Caco-2 (cell line): ENCODE measurements around the gene GABARAPL1. TPM values are rescaled to one million over a fixed set of nuclear protein-coding genes. Genes with fewer than 3 reads are reported as not detected.

Source experiments
- BruUV-seq: library from RNA; stranded (reverse); fragments of 400-500 nt; replicated peaks from 2 replicates; lab custom pipeline; 2021; lab: Mats Ljungman, UMichigan
- CTCF ChIA-PET: fragments of 300-600 bp; sonication (Branson Sonifier 250); formaldehyde crosslinking; loops from one replicate; lab custom pipeline; 2022; ENCODE audit warnings: antibody characterized with exemption; lab: Charles Lee
- POLR2A ChIA-PET: fragments of 300-600 bp; sonication (Branson Sonifier 250); formaldehyde crosslinking; loops from one replicate; lab custom pipeline; 2022; ENCODE audit warnings: antibody characterized with exemption; lab: Charles Lee
- DNase-seq, 2 experiments: peaks; one replicate each; pipeline versions ENCODE4 v3.0.0 to v3.0.0-alpha.2; 2020 to 2022
- H3K27me3 ChIP-seq: replicated peaks from 2 replicates; pipeline ENCODE4 v1.6.0; 2011; ENCODE audit warnings: low read length; ENCODE audit not compliant: control insufficient read depth, insufficient read depth
- H3K36me3 ChIP-seq: 2 replicates; pipeline ENCODE4 v1.5.1; 2011; ENCODE audit warnings: low read length; ENCODE audit not compliant: control insufficient read depth, insufficient read depth
- H3K4me1 ChIP-seq: fragments of 250-450 bp; sonication (Bioruptor Pico); 2 replicates; pipeline ENCODE4 v1.5.1; 2020; ENCODE audit warnings: mild to moderate bottlenecking
- H3K4me3 ChIP-seq: 2 replicates; pipeline ENCODE4 v1.5.1; 2011; ENCODE audit warnings: low read depth, mild to moderate bottlenecking, control low read depth, low read length
- H3K9me3 ChIP-seq: fragments of 250-450 bp; sonication (Bioruptor Pico); 2 replicates; pipeline ENCODE4 v1.5.1; 2020; ENCODE audit warnings: mild to moderate bottlenecking, moderate library complexity
- H3K27ac Mint-ChIP-seq: one replicate; pipeline ENCODE4 v1.8.0; 2022; ENCODE audit warnings: mixed read lengths; ENCODE audit not compliant: unreplicated experiment
- H3K27me3 Mint-ChIP-seq: one replicate; pipeline ENCODE4 v1.8.0; 2022; ENCODE audit warnings: mixed read lengths; ENCODE audit not compliant: insufficient read depth, unreplicated experiment
- H3K36me3 Mint-ChIP-seq: one replicate; pipeline ENCODE4 v1.8.0; 2022; ENCODE audit warnings: mild to moderate bottlenecking, mixed read lengths; ENCODE audit not compliant: insufficient read depth, unreplicated experiment
- H3K4me1 Mint-ChIP-seq: one replicate; pipeline ENCODE4 v1.8.0; 2022; ENCODE audit warnings: low read depth, mixed read lengths; ENCODE audit not compliant: unreplicated experiment
- H3K4me3 Mint-ChIP-seq: one replicate; pipeline ENCODE4 v1.8.0; 2022; ENCODE audit warnings: mild to moderate bottlenecking, moderate library complexity, mixed read lengths; ENCODE audit not compliant: unreplicated experiment
- H3K9me3 Mint-ChIP-seq: one replicate; pipeline ENCODE4 v1.8.0; 2022; ENCODE audit warnings: mixed read lengths; ENCODE audit not compliant: unreplicated experiment
- CTCF ChIP-seq, 2 experiments: fragments of 200-600 bp in 1 of 2; IDR thresholded peaks; 1 replicate in 1 of 2; 2 replicates in 1 of 2; pipeline versions ENCODE4 v1.5.1 to v1.8.0; 2011 to 2022; ENCODE audit warnings: antibody characterized with exemption in 1 of 2, control low read depth in 1 of 2, inconsistent platforms in 1 of 2, low read depth in 1 of 2, low read length in 1 of 2, mild to moderate bottlenecking in 1 of 2, moderate library complexity in 1 of 2; ENCODE audit not compliant: insufficient read depth in 1 of 2, severe bottlenecking in 1 of 2, unreplicated experiment in 1 of 2
- intact Hi-C: fragments of 100-400 bp; cut with micrococcal nuclease; formaldehyde crosslinking; loops from one replicate; pipeline ENCODE4 v1.10.0; 2022; ENCODE audit not compliant: unreplicated experiment
- total RNA-seq: library from RNA; stranded (reverse); gene quantifications from 2 replicates; pipeline ENCODE4 v1.2.3, GENCODE V29; 2022

GABARAPL1 gene
- total RNA-seq, 1 experiment from 2014 or later = 106 TPM

- intact Hi-C loops = no loop called here
- CTCF ChIA-PET = no interaction called here
Measured at GRCh38 chr12:10249690-10250455, 37.2 kb downstream of the GABARAPL1 start.

DNA sequence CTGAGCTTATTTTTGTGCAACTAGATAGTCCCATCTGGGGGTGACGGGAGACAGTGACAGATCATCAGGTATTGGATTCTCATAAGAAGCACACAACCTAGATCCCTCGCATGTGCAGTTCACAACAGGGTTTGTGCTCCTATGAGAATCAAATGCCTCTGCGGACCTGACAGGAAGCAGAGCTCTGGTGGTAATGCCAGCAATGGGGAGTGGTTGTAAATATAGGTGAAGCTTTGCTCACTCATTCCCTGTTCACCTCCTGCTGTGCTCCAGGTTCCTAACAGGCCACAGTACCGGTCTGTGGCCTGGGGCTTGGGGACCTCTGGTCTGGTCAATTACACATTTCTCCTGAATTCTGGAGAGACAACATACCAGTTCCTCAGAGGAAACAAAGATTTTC is 39.0 kb downstream of the GABARAPL1 start:
- H3K4me1 Mint-ChIP-seq = no peaks in the 10 kb centered on the region
- POLR2A ChIA-PET = no interaction called here
- CTCF ChIA-PET = no interaction called here

More at GRCh38 chr12:10249690-10250455, 37.2 kb downstream of the GABARAPL1 start:
- Mint-ChIP-seq H3K36me3 (no peaks in the 10 kb centered on the region), H3K4me1 (no peaks in the 10 kb centered on the region), H3K4me3 (no peak overlapping the region), H3K9me3 (no peaks in the 10 kb centered on the region), H3K27ac (no peak overlapping the region), H3K27me3 (peaks cover 3% of the 10 kb centered on the region)
- no TSS peak for BruUV-seq
- no peak for TF ChIP-seq CTCF (IDR thresholded peaks at IDR 0.05; ENCODE audit: insufficient read depth in 1 of 2, low read depth in 1 of 2, low read length in 1 of 2, severe bottlenecking in 1 of 2, unreplicated experiment in 1 of 2)
- Histone ChIP-seq H3K4me3 (no peak overlapping the region), H3K9me3 (no peaks in the 10 kb centered on the region), H3K27me3 (no peaks in the 10 kb centered on the region), H3K4me1 (no peaks in the 10 kb centered on the region), H3K36me3 (no peaks in the 10 kb centered on the region)
- POLR2A ChIA-PET = no interaction called here
- DNase-seq = no peak

GRCh38 chr12:10252201-10252600 is 39.5 kb downstream of the GABARAPL1 start:
- H3K36me3 ChIP-seq = no peaks in the 10 kb centered on the region
- H3K9me3 ChIP-seq = peaks cover 12% of the 10 kb centered on the region
- BruUV-seq = no TSS peak
- Mint-ChIP-seq H3K27me3 (peaks cover 3% of the 10 kb centered on the region), H3K36me3 (no peaks in the 10 kb centered on the region), H3K4me1 (no peaks in the 10 kb centered on the region), H3K4me3 (no peak overlapping the region), H3K9me3 (peaks cover 19% of the 10 kb centered on the region), H3K27ac (no peak overlapping the region)
- intact Hi-C loops = no loop called here
- no peak for DNase-seq
- H3K4me1 ChIP-seq = no peaks in the 10 kb centered on the region
- POLR2A ChIA-PET = no interaction called here
- CTCF ChIA-PET = no interaction called here
- no peaks in the 10 kb centered on the region for H3K27me3 ChIP-seq
- no peak for TF ChIP-seq CTCF (IDR thresholded peaks at IDR 0.05; ENCODE audit: insufficient read depth in 1 of 2, low read depth in 1 of 2, low read length in 1 of 2, severe bottlenecking in 1 of 2, unreplicated experiment in 1 of 2)
- no peak overlapping the region for H3K4me3 ChIP-seq

More for the DNA sequence above, 39.0 kb downstream of the GABARAPL1 start:
- Mint-ChIP-seq H3K4me3 (no peak overlapping the region), H3K9me3 (peaks cover 14% of the 10 kb centered on the region), H3K27me3 (peaks cover 3% of the 10 kb centered on the region), H3K36me3 (no peaks in the 10 kb centered on the region), H3K27ac (no peak overlapping the region)
- Histone ChIP-seq H3K36me3 (no peaks in the 10 kb centered on the region), H3K9me3 (peaks cover 10% of the 10 kb centered on the region), H3K4me1 (no peaks in the 10 kb centered on the region), H3K4me3 (no peak overlapping the region), H3K27me3 (no peaks in the 10 kb centered on the region)
- no TSS peak for BruUV-seq
- intact Hi-C loops = no loop called here
- TF ChIP-seq CTCF (IDR thresholded peaks at IDR 0.05; ENCODE audit: insufficient read depth in 1 of 2, low read depth in 1 of 2, low read length in 1 of 2, severe bottlenecking in 1 of 2, unreplicated experiment in 1 of 2) = no peak
- DNase-seq = no peak
